GM12878 (cell line): ENCODE results near the gene ERAS. TPM values are rescaled to one million over a fixed set of nuclear protein-coding genes. Genes with fewer than 3 reads are reported as not detected.

Experiments used
- ATAC-seq: fragments of 200-7000 bp; cut with Tn5 transposase; 3 replicates; pipeline ENCODE4 v1.9.1; 2020; ENCODE audit warnings: mild to moderate bottlenecking, moderate library complexity
- BruUV-seq: library from RNA; stranded (reverse); fragments of 400-500 nt; replicated peaks from 2 replicates; lab custom pipeline; 2021; lab: Mats Ljungman, UMichigan
- CTCF ChIA-PET: fragments of 300-600 bp; sonication (Branson Sonifier 250); formaldehyde crosslinking; extraction: SDS; loops from one replicate; lab custom pipeline; 2021; ENCODE audit warnings: inconsistent platforms; lab: Yijun Ruan, JAX
- POLR2A ChIA-PET: fragments of 350-600 bp; formaldehyde crosslinking; extraction: SDS; loops from one replicate; lab custom pipeline; 2021; ENCODE audit warnings: inconsistent platforms; lab: Charles Lee
- RAD21 ChIA-PET: fragments of 300-600 bp; sonication (Branson Sonifier 250); formaldehyde crosslinking; loops from one replicate; lab custom pipeline; 2023; ENCODE audit warnings: antibody characterized with exemption; ENCODE audit not compliant: unreplicated experiment; lab: Charles Lee
- SMC1A ChIA-PET: fragments of 300-600 bp; sonication (Branson Sonifier 250); formaldehyde crosslinking; loops from one replicate; lab custom pipeline; 2023; ENCODE audit not compliant: unreplicated experiment, uncharacterized antibody; lab: Charles Lee
- DNase-seq: peaks from one replicate; pipeline ENCODE4 v3.0.0-alpha.2; 2011; ENCODE audit warnings: low read depth, low spot score
- FAIRE-seq: peaks from 3 replicates; lab custom pipeline; 2011; peaks lifted over from hg19 to GRCh38; lab: Jason Lieb, UNC
- H2AFZ ChIP-seq: 2 replicates; pipeline ENCODE4 v1.6.0; 2011; ENCODE audit warnings: low read depth, low read length, control low read depth; ENCODE audit not compliant: control insufficient read depth
- H3K27ac ChIP-seq: 2 replicates; pipeline ENCODE4 v1.5.1; 2011; ENCODE audit warnings: control low read depth; ENCODE audit not compliant: control insufficient read depth, insufficient read depth
- H3K27me3 ChIP-seq, 2 experiments: replicated peaks in 1 of 2; 2 replicates each; pipeline versions ENCODE4 v1.6.0 to v1.6.1; 2011; ENCODE audit warnings: low read length in 1 of 2; ENCODE audit not compliant: control insufficient read depth in 2 of 2, insufficient read depth in 2 of 2
- H3K36me3 ChIP-seq, 2 experiments: 2 replicates each; pipeline ENCODE4 v1.5.1; 2011; ENCODE audit warnings: low read length in 1 of 2; ENCODE audit not compliant: control insufficient read depth in 2 of 2, insufficient read depth in 2 of 2
- H3K4me1 ChIP-seq: 2 replicates; pipeline ENCODE4 v1.6.1; 2011; ENCODE audit warnings: mild to moderate bottlenecking, low read length, moderate library complexity, mixed read lengths; ENCODE audit not compliant: control insufficient read depth, insufficient read depth
- H3K4me2 ChIP-seq: 2 replicates; pipeline ENCODE4 v1.6.0; 2011; ENCODE audit warnings: control low read depth; ENCODE audit not compliant: control insufficient read depth, insufficient read depth
- H3K4me3 ChIP-seq: fragments of 200-600 bp; sonication (generic); 2 replicates; pipeline ENCODE4 v1.5.1; 2016
- H3K79me2 ChIP-seq: 2 replicates; pipeline ENCODE4 v1.6.0; 2011; ENCODE audit warnings: low read length; ENCODE audit not compliant: control insufficient read depth, insufficient read depth
- H3K9ac ChIP-seq: 2 replicates; pipeline ENCODE4 v1.8.0; 2011; ENCODE audit warnings: low read length, control low read depth, mixed read lengths; ENCODE audit not compliant: control insufficient read depth, insufficient read depth
- H3K9me3 ChIP-seq: replicated peaks from 3 replicates; pipeline ENCODE4 v1.5.1; 2011; ENCODE audit warnings: mild to moderate bottlenecking, low read length; ENCODE audit not compliant: control insufficient read depth, insufficient read depth
- H4K20me1 ChIP-seq: 2 replicates; pipeline ENCODE4 v1.6.0; 2011; ENCODE audit not compliant: control insufficient read depth, insufficient read depth
- EP300 ChIP-seq, 2 experiments: fragments of 150-350 bp in 1 of 2; IDR thresholded peaks; 2 replicates each; pipeline ENCODE4 v1.6.1; 2011 to 2012; ENCODE audit warnings: low read depth in 2 of 2, low read length in 2 of 2, borderline replicate concordance in 1 of 2, improper control_type of control experiment in 1 of 2, inconsistent platforms in 1 of 2; ENCODE audit not compliant: control insufficient read depth in 1 of 2
- FOXM1 ChIP-seq: IDR thresholded peaks from 2 replicates; pipeline ENCODE4 v1.6.1; 2012; ENCODE audit warnings: low read depth, mild to moderate bottlenecking, inconsistent platforms, low read length, moderate library complexity
- KDM1A ChIP-seq: fragments of 200-600 bp; sonication (generic); IDR thresholded peaks from 2 replicates; pipeline ENCODE4 v1.6.1; 2016; ENCODE audit warnings: borderline replicate concordance
- MLLT1 ChIP-seq: fragments of 450-650 bp; IDR thresholded peaks from 2 replicates; pipeline ENCODE4 v1.6.1; 2016; ENCODE audit warnings: mild to moderate bottlenecking
- NR2F1 ChIP-seq: fragments of 450-650 bp; conservative IDR thresholded peaks from 2 replicates; pipeline ENCODE4 v1.6.1; 2017; ENCODE audit warnings: mild to moderate bottlenecking
- PAX8 ChIP-seq: fragments of 450-650 bp; IDR thresholded peaks from 2 replicates; pipeline ENCODE4 v1.6.1; 2017; ENCODE audit warnings: mild to moderate bottlenecking, moderate library complexity
- POU2F2 ChIP-seq: IDR thresholded peaks from 3 replicates; pipeline ENCODE4 v1.6.1; 2011; ENCODE audit warnings: low read depth, mild to moderate bottlenecking, low read length, borderline replicate concordance
- WRNIP1 ChIP-seq: IDR thresholded peaks from 2 replicates; pipeline ENCODE4 v1.6.1; 2011; ENCODE audit warnings: low read depth, low read length, improper control_type of control experiment, borderline replicate concordance
- WGBS: methylation state at CpG from one replicate; pipeline ENCODE4 v1.1.6; 2016; ENCODE audit warnings: low lambda C conversion rate; ENCODE audit not compliant: insufficient replicate concordance, insufficient coverage; ENCODE audit errors: missing lambda C conversion rate; 5-methylcytosine and 5-hydroxymethylcytosine counted together
- in situ Hi-C: fragments of 300-500 bp; cut with MboI; formaldehyde crosslinking; loops from 9 replicates; pipeline ENCODE4 v1.14.3; 2018; ENCODE audit warnings: mixed read lengths
- intact Hi-C: fragments of 100-400 bp; cut with micrococcal nuclease; formaldehyde crosslinking; loops from one replicate; pipeline ENCODE4 v1.14.2; 2022; ENCODE audit not compliant: unreplicated experiment
- polyA plus RNA-seq, 11 experiments: library from polyadenylated mRNA; depleted of rRNA in 4 of 11; unstranded in 6 of 11; stranded (reverse) in 5 of 11; fragments of >200 nt; fragmentation: Nextera tagmentation in 4 of 11; fragmentation: Illumina TruSeq in 1 of 11; extraction: Ambion mirVana in 4 of 11; extraction: Trizol in 1 of 11; gene quantifications; 1 replicate in 1 of 11; 2 replicates in 10 of 11; pipeline versions ENCODE4 v1.2.1 to v1.2.3, GENCODE V29; 2011 to 2016; ENCODE audit warnings: inconsistent platforms in 2 of 11, missing spikeins in 2 of 11, low read depth in 1 of 11
- total RNA-seq, 4 experiments: library from RNA; depleted of rRNA in 3 of 4; stranded (reverse); fragments of >200 nt in 3 of 4; fragmentation: Illumina TruSeq in 1 of 4; extraction: Trizol in 1 of 4; gene quantifications; 2 replicates each; pipeline versions ENCODE4 v1.2.1 to v1.2.3, GENCODE V29; 2013 to 2021

ERAS gene
- total and polyA plus RNA-seq, 10 of the 15 experiments (the other 5 are each of a cell fraction or from before 2014, with no cell fraction given): not detected

GRCh38 chrX:48814722-48815121 is 11.6 kb upstream of the ERAS start (continued):
- no peak for TF ChIP-seq KDM1A

- POLR2A ChIA-PET: no interaction called here
- in situ Hi-C loops: no loop called here
- RAD21 ChIA-PET: no interaction called here
- DNase-seq: no peak
- CTCF ChIA-PET: no interaction called here
- H3K4me2 ChIP-seq: no peak overlapping the region
- no peaks in the 10 kb centered on the region for H4K20me1 ChIP-seq
- H3K27ac ChIP-seq: no peak overlapping the region
- H3K9ac ChIP-seq: no peak overlapping the region
- H3K79me2 ChIP-seq: no peaks in the 10 kb centered on the region
- H2AFZ ChIP-seq: no peak overlapping the region
- H3K4me3 ChIP-seq: no peak overlapping the region
- no peak for FAIRE-seq
- no peaks in the 10 kb centered on the region for H3K4me1 ChIP-seq
- 84% methylated on average over 8 of the region's 8 CpGs for WGBS
- no peak for TF ChIP-seq PAX8
- TF ChIP-seq POU2F2: no peak
- TF ChIP-seq NR2F1: no peak
- no peak for TF ChIP-seq WRNIP1
- no peak for TF ChIP-seq KDM1A
- TF ChIP-seq FOXM1: no peak
- TF ChIP-seq MLLT1: no peak
- TF ChIP-seq EP300 (IDR thresholded peaks at IDR 0.05; ENCODE audit: borderline replicate concordance in 1 of 2, control insufficient read depth in 1 of 2, low read depth in 2 of 2, low read length in 2 of 2): no peak
- no peaks in the 10 kb centered on the region for H3K9me3 ChIP-seq
- SMC1A ChIA-PET: no interaction called here
- no TSS peak for BruUV-seq
- H3K36me3 ChIP-seq: no peaks in the 10 kb centered on the region
- intact Hi-C loops: no loop called here
- no peak for ATAC-seq
- no peaks in the 10 kb centered on the region for H3K27me3 ChIP-seq
These were observed 11.0 kb upstream of the ERAS start for GRCh38 chrX:48815266-48815665.
